Activated B cell treated with CpG ODN at 0.5 μM for 24 hours (primary cell): ENCODE measurements around the gene MRLN. TPM values are rescaled to one million over a fixed set of nuclear protein-coding genes. Genes with fewer than 3 reads are reported as not detected.
"Not testable (repeated sequence)": the region's sequence is repeated elsewhere in the genome, so short reads cannot be mapped to it uniquely, and the experiment has no call there.

ENCODE experiments used
- ATAC-seq: fragments of 200-7000 bp; cut with Tn5 transposase; one replicate; pipeline ENCODE4 v1.10.0; 2021; ENCODE audit warnings: low read depth, mild to moderate bottlenecking, moderate library complexity
- CTCF ChIA-PET: fragments of 350-600 bp; sonication (Branson Sonifier 250); formaldehyde crosslinking; loops from one replicate; lab custom pipeline; 2021; ENCODE audit warnings: antibody characterized with exemption; lab: Charles Lee
- POLR2A ChIA-PET: fragments of 350-600 bp; sonication (Branson Sonifier 250); formaldehyde crosslinking; loops from one replicate; lab custom pipeline; 2021; ENCODE audit warnings: antibody characterized with exemption; lab: Charles Lee
- DNase-seq: peaks from one replicate; pipeline ENCODE4 v3.0.0; 2022
- H3K27ac Mint-ChIP-seq: one replicate; pipeline ENCODE4 v1.8.0; 2020; ENCODE audit warnings: mixed read lengths
- H3K27me3 Mint-ChIP-seq: one replicate; pipeline ENCODE4 v1.8.0; 2021; ENCODE audit warnings: mixed read lengths
- H3K36me3 Mint-ChIP-seq: one replicate; pipeline ENCODE4 v1.8.0; 2021; ENCODE audit warnings: low read depth, mixed read lengths
- H3K4me1 Mint-ChIP-seq: one replicate; pipeline ENCODE4 v1.8.0; 2021; ENCODE audit warnings: mixed read lengths
- H3K4me3 Mint-ChIP-seq: one replicate; pipeline ENCODE4 v1.8.0; 2020; ENCODE audit warnings: mild to moderate bottlenecking, mixed read lengths
- H3K9me3 Mint-ChIP-seq: one replicate; pipeline ENCODE4 v1.8.0; 2020; ENCODE audit warnings: mixed read lengths
- intact Hi-C: fragments of 100-400 bp; cut with micrococcal nuclease; formaldehyde crosslinking; loops from one replicate; pipeline ENCODE4 v1.15.1; 2024
- total RNA-seq: library from RNA; stranded (reverse); gene quantifications from 2 replicates; pipeline ENCODE4 v1.2.3, GENCODE V29; 2022
- TF ChIP-seq, protein P1 (sequence below): fragments of 200-600 bp; IDR thresholded peaks from one replicate; pipeline ENCODE4 v1.8.0; 2022; ENCODE audit warnings: antibody characterized with exemption, mild to moderate bottlenecking

MRLN gene
- total RNA-seq, 1 donor from 2014 or later: not detected

- Mint-ChIP-seq H3K9me3 (no peaks in the 10 kb centered on the region), H3K27me3 (peaks cover 15% of the 10 kb centered on the region), H3K36me3 (no peaks in the 10 kb centered on the region), H3K4me1 (peaks cover 3% of the 10 kb centered on the region), H3K4me3 (no peak overlapping the region), H3K27ac (no peak overlapping the region)
- ATAC-seq (no peak), DNase-seq (no peak)
- ChIA-PET POLR2A (no interaction called here), CTCF (no interaction called here)
- intact Hi-C loops: no loop called here
- TF ChIP-seq, protein P1, sequence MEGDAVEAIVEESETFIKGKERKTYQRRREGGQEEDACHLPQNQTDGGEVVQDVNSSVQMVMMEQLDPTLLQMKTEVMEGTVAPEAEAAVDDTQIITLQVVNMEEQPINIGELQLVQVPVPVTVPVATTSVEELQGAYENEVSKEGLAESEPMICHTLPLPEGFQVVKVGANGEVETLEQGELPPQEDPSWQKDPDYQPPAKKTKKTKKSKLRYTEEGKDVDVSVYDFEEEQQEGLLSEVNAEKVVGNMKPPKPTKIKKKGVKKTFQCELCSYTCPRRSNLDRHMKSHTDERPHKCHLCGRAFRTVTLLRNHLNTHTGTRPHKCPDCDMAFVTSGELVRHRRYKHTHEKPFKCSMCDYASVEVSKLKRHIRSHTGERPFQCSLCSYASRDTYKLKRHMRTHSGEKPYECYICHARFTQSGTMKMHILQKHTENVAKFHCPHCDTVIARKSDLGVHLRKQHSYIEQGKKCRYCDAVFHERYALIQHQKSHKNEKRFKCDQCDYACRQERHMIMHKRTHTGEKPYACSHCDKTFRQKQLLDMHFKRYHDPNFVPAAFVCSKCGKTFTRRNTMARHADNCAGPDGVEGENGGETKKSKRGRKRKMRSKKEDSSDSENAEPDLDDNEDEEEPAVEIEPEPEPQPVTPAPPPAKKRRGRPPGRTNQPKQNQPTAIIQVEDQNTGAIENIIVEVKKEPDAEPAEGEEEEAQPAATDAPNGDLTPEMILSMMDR: no peak
Measured at GRCh38 chr10:59735296-59735695, 18.0 kb downstream of the MRLN start.

GRCh38 chr10:59734014-59734462 lies 19.2 kb downstream of the MRLN start:
- ChIA-PET POLR2A (no interaction called here), CTCF (no interaction called here)
- intact Hi-C loops: no loop called here
- Mint-ChIP-seq H3K27ac (no peak overlapping the region), H3K27me3 (peaks cover 15% of the 10 kb centered on the region), H3K4me1 (peaks cover 3% of the 10 kb centered on the region), H3K36me3 (no peaks in the 10 kb centered on the region), H3K9me3 (no peaks in the 10 kb centered on the region), H3K4me3 (no peak overlapping the region)
- TF ChIP-seq, protein P1: no peak
- ATAC-seq (no peak), DNase-seq (no peak)

- H3K9me3 Mint-ChIP-seq, H3K4me1 Mint-ChIP-seq, H3K4me3 Mint-ChIP-seq, H3K27ac Mint-ChIP-seq, intact Hi-C loops, DNase-seq, ATAC-seq, H3K36me3 Mint-ChIP-seq, CTCF ChIA-PET, POLR2A ChIA-PET: not testable (repeated sequence)
- H3K27me3 Mint-ChIP-seq: peaks cover 13% of the 10 kb centered on the region
Measured at GRCh38 chr10:59733321-59734013, 19.8 kb downstream of the MRLN start.

DNA sequence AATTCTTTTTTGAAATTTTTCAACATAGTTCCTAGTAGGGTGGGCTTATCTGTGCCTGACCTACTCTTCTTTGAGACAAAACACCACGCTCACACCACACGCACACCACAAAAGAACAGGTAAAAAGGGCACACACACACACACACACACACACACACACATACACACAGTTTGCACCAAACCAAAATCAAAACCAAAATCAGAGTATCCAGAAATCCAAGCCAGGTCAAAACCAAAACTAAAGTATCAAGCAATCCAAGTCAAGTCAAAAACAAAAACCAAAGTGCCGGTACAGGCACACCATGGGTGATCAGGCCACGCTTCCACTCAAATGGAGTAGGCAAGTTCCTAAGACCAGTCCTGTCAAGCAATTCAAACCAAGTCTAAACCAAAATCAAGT lies 20.4 kb downstream of the MRLN start:
- POLR2A ChIA-PET, ATAC-seq, H3K27ac Mint-ChIP-seq, H3K36me3 Mint-ChIP-seq, DNase-seq, CTCF ChIA-PET, intact Hi-C loops, H3K4me3 Mint-ChIP-seq, H3K9me3 Mint-ChIP-seq, H3K4me1 Mint-ChIP-seq: not testable (repeated sequence)
- peaks cover 12% of the 10 kb centered on the region for H3K27me3 Mint-ChIP-seq

- POLR2A ChIA-PET, H3K36me3 Mint-ChIP-seq, H3K9me3 Mint-ChIP-seq, H3K27ac Mint-ChIP-seq, H3K4me1 Mint-ChIP-seq, H3K27me3 Mint-ChIP-seq, intact Hi-C loops, DNase-seq, ATAC-seq, H3K4me3 Mint-ChIP-seq, CTCF ChIA-PET: not testable (repeated sequence)
Measured at GRCh38 chr10:59729167-59729566, 24.1 kb downstream of the MRLN start.

DNA sequence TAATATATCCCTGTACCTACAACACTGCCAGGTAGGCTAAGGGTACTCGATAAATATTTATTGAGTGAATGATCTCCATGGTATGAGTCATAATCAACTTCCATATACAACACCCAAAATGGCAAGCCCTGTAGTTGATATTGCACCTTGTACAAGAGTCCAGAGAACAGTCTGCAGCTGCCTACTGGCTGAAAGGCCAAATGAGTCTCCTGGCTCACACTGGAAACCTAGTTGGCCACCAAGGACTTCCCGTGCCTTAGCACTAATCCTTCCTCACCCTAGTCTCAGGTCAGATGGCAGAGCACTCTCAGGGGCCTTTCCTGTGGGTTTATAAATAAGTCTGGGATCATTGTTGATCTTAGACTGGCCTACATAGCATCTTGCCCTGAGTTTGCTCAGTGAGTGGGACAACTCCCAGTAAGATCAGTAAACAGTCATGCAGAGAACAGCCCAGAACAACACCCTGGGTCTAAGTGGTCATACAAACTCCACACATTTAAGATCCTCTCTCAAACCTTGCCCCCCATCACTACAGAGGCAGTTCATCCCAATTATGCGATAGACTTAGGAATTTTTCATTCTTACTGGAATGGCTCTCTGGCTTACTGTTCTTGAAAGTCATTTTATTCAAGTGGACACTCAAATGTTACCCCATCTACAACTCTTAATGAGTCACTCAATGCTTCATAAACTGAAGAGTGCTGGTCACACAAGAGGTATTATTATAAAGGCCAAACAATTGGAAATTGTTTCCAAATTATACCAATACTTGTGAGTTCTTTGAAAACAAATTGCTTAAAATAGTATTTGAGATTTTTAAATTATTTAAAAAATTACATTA lies 28.9 kb downstream of the MRLN start:
- ATAC-seq: no peak
- peaks cover 4% of the 10 kb centered on the region for H3K9me3 Mint-ChIP-seq
- peaks cover 4% of the 10 kb centered on the region for H3K27me3 Mint-ChIP-seq
- ChIA-PET CTCF (no interaction called here), POLR2A (no interaction called here)
- H3K36me3 Mint-ChIP-seq: no peaks in the 10 kb centered on the region
- intact Hi-C loops: no loop called here
- H3K27ac Mint-ChIP-seq: no peak overlapping the region
- no peak overlapping the region for H3K4me3 Mint-ChIP-seq
- TF ChIP-seq, protein P1: no peak
- no peak for DNase-seq
- no peaks in the 10 kb centered on the region for H3K4me1 Mint-ChIP-seq
